Stimulated activated CD4-positive, alpha-beta T cell treated with anti-CD3 and anti-CD28 coated beads, Interleukin-1b, Interleukin-23, amount 100 ng/mL, for 48 hours (primary cell): ENCODE measurements around the gene SLC9A5.

Source experiments
- DNase-seq: peaks from one replicate; pipeline ENCODE4 v3.0.0-alpha.2; 2020

The SLC9A5 gene

DNA sequence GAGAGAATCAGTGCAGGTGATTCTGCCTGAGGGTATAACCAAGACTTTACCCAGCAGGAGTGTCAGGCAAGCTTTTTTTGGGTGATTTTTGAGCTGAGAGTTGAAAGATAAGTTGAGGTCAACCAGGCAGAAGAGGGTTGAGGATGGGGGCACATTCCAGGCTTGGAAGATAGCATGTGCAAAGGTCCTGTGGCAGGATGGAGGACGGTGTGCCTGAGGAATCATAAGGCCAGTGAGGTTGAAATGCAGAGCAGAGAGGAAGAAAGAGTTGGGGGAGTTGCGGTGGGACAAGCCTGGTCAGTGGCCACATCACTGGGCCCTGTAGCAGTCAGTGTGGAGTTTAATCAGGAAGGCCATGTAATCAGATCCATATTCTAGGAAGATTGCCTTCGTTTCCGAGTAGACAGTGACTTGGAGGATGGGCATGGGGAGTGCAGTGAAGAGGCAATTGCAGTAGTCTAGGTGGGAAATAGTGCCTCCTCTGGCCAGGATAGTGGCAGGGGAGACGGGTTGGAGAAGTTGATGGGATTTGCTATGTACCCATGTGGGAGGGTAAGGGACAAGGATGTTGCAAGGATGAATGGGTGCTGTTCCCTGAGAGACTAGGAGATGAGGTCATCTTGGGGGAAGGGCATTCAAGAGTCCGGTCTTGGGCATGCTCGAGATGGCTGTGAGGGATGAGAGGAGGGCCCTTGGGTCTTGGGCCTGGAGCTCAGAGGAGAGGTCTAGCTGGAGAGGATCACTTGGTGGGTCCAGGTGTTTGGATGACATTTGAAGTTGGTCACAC, 34.5 kb downstream of the SLC9A5 start:
- DNase-seq = no peak

DNA sequence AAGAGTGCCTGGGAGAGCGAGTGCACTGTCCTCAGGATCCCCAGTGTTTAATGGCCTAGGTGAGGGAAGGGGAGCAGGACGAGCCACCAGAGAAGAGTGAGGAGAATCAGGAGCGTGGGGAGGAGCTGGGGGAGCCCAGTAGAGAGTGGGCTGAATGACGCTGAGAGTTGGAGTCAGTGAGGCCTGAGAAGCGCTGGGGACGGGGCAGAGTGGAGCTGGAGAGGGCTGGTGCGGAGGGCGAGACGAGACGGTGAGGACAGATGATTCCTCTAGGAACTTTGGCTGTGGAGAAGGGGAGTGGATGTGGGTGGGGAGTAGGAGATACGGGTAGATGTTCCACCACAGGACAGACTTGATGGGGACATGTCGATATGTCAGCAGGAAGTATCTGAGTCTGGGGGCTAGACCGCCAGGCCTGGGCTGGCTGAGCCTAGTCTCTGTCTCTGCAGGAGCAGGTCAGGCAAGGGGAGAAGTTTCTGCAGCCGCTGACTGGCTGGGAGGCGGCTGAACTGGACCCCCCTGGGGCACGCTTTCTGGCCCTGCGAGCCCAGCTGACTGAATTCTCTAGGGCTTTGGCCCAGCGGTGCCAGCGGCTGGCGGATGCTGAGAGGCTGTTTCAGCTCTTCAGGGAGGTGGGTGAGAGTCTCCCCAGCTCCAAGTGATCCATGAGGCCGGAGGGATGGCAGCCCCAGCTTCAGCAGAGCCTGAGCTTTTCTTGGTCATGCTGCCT, 35.2 kb downstream of the SLC9A5 start:
- DNase-seq = no peak

DNA sequence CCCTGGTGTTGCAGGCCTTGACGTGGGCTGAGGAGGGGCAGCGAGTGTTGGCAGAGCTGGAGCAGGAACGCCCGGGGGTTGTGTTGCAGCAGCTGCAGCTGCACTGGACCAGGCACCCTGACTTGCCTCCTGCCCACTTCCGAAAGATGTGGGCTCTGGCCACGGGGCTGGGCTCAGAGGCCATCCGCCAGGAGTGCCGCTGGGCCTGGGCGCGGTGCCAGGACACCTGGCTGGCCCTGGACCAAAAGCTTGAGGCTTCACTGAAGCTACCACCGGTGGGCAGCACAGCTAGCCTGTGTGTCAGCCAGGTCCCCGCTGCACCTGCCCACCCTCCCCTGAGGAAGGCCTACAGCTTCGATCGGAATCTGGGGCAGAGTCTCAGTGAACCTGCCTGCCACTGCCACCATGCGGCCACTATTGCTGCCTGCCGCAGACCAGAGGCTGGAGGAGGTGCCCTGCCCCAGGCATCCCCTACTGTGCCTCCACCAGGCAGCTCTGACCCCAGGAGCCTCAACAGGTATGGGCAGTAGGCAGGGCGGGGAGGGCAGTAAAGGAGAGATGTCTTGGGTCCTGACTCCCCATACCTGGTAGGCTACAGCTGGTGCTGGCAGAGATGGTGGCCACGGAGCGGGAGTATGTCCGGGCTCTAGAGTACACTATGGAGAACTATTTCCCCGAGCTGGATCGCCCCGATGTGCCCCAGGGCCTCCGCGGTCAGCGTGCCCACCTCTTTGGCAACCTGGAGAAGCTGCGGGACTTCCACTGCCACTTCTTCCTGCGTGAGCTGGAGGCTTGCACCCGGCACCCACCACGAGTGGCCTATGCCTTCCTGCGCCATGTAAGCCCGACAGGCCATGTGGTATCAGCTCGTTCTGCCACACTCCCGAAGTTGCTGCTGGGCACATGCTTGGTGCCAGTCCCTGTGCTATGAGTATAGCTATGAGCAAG, 36.2 kb downstream of the SLC9A5 start:
- no peak for DNase-seq

DNA sequence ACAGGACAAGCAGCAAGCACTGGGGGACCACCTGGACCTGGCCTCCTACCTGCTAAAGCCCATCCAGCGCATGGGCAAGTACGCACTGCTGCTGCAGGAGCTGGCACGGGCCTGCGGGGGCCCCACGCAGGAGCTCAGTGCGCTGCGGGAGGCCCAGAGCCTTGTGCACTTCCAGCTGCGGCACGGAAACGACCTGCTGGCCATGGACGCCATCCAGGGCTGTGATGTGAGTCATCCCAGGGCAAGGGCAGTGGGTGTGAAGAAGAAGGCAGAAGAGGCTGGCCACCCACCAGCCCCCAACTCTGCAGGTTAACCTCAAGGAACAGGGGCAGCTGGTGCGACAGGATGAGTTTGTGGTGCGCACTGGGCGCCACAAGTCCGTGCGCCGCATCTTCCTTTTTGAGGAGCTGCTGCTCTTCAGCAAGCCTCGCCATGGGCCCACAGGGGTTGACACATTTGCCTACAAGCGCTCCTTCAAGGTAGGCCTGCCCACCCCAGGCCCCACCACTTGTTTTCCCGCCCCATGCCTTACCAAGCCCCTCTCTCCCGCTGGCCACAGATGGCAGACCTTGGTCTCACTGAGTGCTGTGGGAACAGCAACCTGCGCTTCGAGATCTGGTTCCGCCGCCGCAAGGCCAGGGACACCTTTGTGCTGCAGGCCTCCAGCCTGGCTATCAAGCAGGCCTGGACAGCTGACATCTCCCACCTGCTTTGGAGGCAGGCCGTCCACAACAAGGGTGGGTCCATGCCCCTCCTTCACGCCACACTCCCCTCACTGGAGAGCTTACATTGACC, 37.9 kb downstream of the SLC9A5 start:
- DNase-seq = no peak

DNA sequence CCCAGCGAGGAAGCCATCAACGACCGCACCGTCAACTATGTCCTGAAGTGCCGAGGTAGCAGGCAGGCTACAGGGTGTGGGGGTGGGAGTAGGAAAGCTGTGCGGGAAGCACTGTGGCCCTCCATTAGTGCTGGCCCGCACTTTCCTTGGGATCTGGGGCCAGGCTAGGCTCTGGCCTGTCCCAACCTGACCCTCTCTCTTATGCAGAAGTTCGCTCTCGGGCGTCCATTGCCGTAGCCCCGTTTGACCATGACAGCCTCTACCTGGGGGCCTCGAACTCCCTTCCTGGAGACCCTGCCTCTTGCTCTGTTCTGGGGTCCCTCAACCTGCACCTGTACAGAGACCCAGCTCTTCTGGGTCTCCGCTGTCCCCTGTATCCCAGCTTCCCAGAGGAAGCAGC, 39.2 kb downstream of the SLC9A5 start:
- DNase-seq = no peak

DNA sequence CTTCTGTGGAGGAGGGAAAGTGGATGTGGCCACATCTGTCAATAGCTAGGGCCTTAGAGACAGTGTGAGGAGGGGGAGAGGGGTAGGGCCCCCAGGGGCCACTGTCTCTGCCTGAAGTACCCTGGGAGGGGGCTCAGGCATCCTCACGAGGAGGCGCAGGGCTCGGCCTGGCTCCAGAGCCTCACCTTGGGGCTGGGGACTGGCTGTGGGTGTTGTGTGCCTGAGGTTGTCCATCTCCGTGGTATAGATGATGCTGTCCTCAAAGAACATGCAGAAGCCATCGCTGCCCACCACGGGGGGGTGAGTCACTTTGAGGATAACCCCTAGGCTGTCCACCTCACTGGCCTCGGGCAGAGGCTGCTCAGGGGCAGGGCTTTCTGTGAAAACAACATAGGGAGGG, 42.7 kb downstream of the SLC9A5 start:
- DNase-seq = no peak

DNA sequence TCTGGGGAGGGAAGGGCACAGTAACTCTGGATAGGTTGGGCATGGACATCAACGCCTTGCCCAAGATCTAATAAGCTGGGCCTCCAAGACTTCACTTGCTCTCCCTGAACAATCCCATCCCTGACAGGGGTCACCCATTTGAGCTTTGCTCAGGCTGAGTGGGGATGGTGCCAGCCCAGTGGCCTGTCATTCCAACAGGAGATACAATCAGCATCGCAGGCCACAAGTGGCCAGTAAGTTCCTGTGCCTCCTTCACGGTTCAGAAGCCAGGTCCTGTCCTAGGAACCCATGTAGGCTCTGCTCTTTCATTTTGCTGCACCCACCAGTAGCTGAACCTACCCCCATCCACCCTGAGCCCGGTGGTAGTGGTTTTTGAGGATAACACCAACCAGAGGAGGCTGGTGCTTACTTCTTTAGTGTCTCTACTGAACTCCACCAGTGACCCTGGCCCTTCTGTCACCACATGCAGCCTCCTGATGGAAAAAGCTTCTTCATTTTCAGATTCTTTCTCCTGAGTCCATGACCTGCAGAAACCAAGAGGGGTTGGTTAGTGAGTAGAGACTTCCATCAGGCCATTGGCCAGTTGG, 45.5 kb downstream of the SLC9A5 start:
- no peak for DNase-seq

DNA sequence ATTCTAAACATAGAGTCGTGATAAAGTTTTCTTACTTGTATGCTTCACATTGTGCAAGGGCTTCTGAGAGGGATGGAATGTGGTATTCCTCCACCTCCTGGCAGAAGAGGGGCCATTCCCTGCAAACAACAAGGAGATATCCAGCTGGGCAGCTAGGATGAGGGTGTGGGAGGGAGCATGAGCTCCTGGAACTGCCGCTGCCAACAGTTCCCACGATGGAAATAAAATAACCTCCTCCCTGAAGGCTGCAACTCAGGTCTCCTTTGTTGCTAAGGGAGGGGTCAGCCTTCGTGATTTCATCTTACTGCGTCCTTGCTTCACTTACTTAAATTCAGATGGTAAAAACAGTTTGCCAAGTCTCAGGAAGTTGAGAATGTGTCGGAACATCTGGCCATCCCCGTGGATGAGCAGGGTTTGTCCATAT, 46.2 kb downstream of the SLC9A5 start:
- DNase-seq = no peak

- no peak for DNase-seq
Measured at GRCh38 chr16:67296420-67296819, 47.6 kb downstream of the SLC9A5 start.

DNA sequence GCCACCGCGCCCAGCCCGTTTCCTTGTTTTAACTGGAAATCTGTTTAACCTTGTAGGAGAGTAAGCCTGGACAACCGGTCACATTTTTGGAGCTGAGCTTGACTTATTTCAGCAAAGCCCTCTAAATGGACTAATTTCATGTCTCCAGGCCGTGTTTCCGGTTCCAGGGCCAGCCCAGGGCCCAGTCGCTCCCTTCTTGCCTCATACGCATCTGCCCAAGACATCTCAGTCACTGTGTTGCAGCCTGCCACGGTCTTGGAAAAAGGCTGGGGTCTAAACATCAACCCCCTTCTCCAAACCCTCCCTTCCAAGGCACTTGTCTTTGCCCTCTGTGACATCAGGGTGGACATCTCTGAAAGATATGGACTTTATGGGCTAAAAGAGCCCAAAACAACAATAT, 49.5 kb downstream of the SLC9A5 start:
- DNase-seq = no peak

DNA sequence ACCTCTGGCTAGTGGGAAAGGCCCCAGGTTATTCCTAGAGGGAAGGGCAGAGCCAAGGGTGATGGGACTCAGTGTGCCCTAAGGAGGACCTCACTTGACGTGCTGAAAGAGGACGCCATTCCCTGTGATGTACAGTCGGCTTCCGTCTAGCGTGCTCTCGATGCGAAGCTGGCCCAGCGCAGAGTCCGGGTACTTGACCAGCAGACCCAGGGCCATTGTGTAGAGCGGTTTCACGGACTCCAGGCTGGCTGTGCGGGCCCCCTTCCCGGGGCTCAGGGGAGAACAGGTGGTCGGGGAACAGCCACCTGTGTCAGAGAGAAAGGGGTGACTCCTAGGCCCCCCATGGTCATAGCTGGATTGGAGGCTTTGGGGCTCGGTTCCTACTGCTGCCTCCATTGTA, 50.5 kb downstream of the SLC9A5 start:
- DNase-seq = no peak

GRCh38 chr16:67301080-67301782, 52.5 kb downstream of the SLC9A5 start:
- DNase-seq = no peak

- DNase-seq = no peak
Measured at GRCh38 chr16:67302076-67302475, 53.3 kb downstream of the SLC9A5 start.

GRCh38 chr16:67302970-67303369, 54.2 kb downstream of the SLC9A5 start:
- DNase-seq = no peak

DNA sequence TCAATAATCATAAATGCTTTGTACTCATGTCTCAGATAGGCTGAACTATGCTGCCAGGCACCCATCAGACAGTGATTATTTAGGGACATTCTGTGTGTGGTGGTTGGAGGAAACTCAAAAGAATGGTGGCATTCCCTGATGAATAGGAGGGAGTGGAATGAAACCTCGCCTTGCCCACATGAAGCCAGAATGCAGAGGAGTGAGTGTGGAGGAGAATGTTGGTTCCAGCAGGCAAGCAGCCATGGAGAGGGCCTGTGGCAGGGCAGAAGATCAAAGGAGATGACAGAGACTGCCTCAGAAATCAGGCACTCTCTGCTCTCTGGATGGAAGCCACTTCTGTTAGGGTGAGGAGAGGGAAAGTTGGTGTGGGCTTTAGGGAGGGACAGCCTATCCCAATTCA, 55.2 kb downstream of the SLC9A5 start:
- DNase-seq = no peak

- no peak for DNase-seq
Measured at GRCh38 chr16:67305216-67306071, 56.7 kb downstream of the SLC9A5 start.

GRCh38 chr16:67310561-67310960, 61.8 kb downstream of the SLC9A5 start:
- DNase-seq = no peak

DNA sequence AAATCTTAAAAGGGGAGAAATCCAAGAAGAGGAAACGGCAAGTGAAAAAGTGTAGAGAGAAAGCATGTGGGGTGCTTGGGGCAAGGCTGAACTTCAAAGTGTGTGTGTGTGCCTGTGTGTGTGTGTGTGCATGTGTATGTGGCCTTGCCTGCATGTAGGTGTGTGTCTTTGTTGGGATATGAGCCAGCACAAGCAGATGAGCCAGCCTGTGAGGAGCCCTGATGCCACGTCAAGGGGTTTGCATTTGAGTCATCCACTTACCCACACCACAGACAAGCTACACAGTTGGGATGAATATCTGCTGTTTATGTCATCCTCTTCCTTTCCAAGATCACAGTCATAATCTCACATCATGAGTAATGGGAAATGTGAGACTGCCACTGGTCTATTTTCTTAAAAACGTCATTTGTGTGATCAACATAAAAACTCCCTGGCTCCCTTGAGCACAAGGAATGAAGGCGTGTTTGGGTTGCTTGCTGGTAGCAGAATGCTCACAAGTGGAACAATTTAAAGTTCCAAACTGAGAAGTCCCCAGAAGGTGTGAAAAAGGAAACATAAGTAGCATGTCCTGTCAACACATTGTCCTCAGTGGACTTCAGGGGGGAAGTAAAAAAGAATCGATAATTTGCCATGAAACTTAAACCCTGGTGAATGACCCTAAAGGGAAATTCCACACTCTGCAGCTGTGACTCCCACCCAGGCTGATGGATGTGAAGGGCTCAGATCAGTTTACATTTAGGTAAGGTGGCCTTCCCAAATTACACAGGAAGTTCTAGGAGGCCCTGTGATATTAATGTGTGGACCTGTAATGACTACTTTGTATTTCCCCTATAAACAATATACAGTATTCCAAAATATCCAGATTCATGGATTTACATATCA, 63.1 kb downstream of the SLC9A5 start:
- peak; percentile 95 for DNase-seq

GRCh38 chr16:67312719-67313118, 63.9 kb downstream of the SLC9A5 start:
- DNase-seq = no peak
